ENCODE measurements around the gene TAL2.

The TAL2 gene

GRCh38 chr9:105662184-105663104, at the start of gene TAL2:
TAL2 (plus strand) TSS chr9:105662457; CDS start chr9:105662497, 40 bp downstream.
- no peak for DNase-seq (ENCODE audit: low spot score)

DNA sequence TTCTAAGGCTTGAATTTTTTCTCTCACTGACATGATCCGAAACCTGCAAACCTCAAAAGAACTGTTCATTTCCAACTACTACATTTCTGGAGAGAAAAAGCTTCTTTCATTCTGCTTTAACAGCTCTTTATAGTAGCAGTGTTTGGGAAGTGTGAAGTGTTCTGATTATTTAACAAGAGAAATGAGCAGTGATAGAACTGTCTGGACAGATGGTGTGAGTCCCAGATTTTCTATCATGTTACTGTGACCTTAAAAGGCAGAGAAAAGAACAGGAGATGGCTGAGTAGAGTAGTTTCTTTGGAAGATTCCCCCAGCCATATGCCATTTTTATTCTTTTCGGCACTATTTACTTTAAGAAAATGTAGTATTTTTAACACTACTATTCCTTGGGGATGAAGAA, 41.3 kb upstream of the TAL2 start:
- no peak for DNase-seq (ENCODE audit: low spot score)

DNA sequence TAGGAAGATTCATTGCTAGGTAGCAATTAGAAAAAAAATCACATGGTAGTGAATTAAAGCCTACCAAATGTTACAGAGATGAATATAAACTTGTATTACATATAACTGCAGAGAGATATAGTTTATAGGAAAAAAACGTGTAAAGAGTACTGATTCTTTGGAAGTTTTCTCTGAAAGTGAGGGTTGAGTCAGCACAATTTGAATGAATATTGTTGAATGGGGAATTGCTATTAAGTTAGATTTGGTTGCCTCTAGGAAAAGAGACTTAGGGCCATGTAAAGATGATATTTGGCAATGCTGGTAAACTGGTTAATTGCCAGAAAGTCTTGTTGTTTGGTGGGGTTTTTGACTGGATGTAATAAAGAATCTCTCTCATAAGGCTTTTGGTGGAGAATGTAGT, 37.2 kb upstream of the TAL2 start:
- DNase-seq (ENCODE audit: low spot score) = no peak

DNA sequence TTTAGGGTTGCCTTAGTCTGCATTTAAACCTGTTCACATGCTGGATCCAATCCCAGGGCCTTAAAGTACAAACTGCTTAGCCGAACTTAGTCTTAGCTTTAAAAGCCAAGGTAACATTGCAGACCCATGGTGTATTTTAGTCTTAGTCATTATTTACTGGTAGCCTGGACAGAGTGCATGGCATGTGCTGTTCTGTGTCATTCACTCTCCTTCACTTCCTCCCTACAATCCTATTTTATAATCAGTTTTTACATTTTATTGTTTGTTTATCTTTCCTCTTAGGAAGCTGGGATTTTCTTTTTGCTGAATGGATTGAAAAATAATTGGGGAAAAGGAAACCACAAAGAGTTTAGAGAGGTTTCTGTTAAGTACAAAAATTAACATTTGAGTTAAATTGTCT, 29.4 kb upstream of the TAL2 start:
- DNase-seq (ENCODE audit: low spot score) = no peak

GRCh38 chr9:105633411-105633810, 28.8 kb upstream of the TAL2 start:
- no peak for DNase-seq (ENCODE audit: low spot score)

DNA sequence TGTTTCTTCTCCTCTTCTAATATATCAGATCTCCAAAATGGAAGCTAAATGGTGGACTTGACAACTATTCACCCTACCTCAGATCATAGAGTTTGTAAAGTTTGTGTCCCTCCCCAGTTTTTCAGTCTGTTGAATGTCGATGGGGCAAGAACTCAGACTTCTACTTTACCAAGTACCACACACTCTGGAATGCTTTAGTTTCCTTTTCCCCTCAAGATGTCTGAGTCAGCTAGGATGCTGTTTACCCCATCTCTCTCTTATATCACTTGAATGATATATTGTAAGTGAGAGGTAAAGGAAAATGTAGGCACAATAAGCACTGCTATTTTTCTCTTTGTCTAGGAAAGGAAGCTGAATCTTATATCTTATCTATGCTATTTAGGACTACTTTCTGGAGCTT, 25.9 kb upstream of the TAL2 start:
- DNase-seq (ENCODE audit: low spot score) = no peak

DNA sequence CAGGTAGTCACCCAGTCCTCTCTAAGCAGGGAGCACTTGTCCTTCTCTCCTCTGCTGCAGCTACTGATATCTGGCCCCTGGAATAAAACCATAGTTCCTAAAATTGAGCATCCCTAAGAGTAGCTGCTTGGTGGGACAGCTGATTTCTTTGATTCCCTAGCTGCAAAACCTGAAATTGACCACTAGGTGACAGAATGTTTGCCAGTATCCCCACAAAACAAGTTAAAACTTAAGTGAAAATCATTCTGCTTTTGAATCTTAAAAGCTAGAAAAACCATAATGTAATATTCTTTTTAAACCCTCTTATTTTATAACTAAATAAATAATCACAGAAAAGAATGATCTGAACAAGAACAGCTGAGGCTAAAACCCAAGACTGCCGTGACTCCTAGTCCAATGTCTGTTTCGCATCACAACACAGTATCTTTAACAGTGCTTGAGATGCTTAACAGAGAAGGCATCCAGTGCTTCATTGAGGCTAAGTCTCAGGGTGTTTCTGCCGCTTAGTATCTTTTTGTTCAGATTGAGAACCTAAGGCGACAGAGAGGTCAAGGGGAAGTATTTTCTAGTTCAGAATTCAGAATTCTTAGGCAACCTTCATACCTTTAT, 24.4 kb upstream of the TAL2 start:
- DNase-seq (ENCODE audit: low spot score) = peak; percentile 8

DNA sequence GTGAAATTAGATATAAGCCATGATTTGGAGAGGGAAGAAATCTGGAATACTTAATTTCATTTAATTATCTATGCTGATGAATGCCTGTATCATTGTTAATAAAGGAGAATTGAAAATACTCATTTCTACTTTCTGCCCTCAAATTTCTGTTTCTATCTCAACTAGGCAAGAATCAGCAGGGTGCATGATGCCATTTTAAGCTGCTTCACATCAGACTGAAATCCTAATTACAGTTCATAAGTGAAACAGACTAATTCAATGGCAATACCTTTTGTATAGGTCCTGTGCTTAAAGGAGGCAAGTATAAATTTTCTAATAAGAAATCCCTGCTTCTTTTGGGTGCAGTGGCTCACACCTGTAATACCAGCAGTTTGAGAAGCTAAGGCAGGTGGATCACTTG, 22.3 kb upstream of the TAL2 start:
- DNase-seq (ENCODE audit: low spot score) = no peak

- DNase-seq (ENCODE audit: low spot score) = no peak
Measured at GRCh38 chr9:105643795-105644194, 18.5 kb upstream of the TAL2 start.

DNA sequence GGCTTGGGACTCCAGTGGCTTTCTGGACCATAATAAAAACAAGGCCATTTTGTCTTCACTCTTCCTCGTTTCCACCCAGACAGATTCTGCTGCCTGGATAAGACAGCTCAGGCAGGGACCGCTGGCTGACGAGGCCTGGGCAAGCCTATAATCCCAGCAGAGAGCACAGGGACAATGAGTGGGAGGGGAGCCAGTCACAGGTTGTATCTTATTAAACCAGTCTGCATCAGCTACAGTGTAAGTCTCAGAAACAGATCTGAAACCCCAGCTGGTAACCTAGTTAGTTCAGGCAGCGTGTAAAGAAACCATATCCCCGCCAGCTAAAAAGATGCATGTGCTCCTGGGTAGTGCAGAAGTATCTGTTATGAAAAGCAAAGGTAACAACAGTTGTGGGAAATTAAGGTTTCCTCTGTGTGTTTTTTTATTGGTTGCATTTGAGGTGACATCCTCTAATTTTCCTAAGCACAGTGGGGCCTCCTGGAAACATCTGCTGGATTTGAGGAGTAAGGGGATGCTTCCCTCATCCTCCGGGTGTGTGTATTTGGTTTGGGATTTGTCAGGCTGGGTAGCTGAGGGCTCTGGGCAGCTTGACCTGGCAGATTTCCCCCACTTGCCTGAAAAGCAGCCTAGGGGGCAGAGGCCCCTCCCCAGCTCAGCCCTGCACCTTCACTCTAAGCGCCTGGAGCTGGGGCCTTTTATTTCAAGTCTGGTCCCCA, 15.2 kb upstream of the TAL2 start:
- no peak for DNase-seq (ENCODE audit: low spot score)

GRCh38 chr9:105647595-105648349, 14.5 kb upstream of the TAL2 start:
- DNase-seq (ENCODE audit: low spot score) = no peak

GRCh38 chr9:105651806-105652205, 10.5 kb upstream of the TAL2 start:
- no peak for DNase-seq (ENCODE audit: low spot score)

GRCh38 chr9:105656131-105656921, 5.9 kb upstream of the TAL2 start:
- DNase-seq (ENCODE audit: low spot score) = peak; percentile 30

- no peak for DNase-seq (ENCODE audit: low spot score)
Measured at GRCh38 chr9:105658351-105658750, 3.9 kb upstream of the TAL2 start.

GRCh38 chr9:105661011-105661410, 1.2 kb upstream of the TAL2 start:
- no peak for DNase-seq (ENCODE audit: low spot score)

DNA sequence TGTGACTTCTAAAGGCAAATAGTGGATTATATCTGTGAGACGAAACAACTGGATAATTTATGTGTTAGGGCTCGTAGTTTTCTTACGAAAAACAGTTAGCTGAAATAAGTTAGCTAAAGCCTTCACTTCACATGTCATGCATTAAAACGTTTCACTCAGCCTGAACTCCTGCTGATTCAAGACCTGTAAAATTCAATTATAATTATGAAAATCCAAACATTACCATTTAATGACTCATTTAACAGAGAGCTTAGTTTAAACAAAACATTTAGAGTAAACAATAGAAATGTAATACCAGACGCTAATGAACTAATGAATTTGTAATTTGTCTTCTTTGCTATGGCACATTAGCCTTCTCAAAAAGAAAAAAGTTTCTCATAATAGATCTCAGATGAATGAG, 1.7 kb downstream of the TAL2 start:
- no peak for DNase-seq (ENCODE audit: low spot score)

DNA sequence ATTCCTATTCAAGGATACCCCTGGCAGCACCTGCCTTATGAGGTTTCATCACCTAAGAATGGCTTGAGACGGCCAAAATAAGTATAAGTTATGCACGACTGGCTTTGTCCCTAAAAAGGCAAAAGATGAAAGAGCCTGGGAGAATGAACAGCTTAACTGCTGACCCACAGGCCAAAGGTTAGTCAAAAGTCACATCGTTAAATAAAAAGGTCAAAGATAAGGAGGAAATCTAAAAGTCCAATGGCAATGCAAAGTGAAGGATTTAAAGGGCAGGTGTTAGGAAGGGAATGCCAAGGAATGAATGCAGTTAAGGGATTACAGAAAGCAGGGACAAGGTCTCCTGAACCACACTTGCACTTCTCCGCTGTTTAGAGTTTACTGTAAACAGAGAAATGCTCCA, 5.6 kb downstream of the TAL2 start:
- DNase-seq (ENCODE audit: low spot score) = no peak

DNA sequence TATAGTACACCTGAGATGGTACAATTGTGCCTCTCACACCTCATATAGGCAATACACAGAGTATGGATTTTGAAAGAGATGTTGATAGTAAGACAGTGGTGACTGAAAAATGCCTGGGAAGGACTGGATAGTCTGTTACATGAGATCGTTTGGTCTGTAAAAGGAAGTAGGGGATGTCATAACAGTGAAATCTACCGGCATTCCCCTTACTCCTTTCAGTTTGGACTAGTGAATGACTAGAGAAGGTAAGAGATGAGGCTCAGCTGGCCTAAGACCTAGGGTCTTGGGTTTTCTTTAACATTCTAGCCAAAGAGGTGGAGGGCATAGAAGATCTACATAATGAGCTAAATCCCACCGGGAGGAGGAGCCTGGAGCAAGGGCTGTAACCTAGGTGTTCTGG, 8.1 kb downstream of the TAL2 start:
- no peak for DNase-seq (ENCODE audit: low spot score)

- no peak for DNase-seq (ENCODE audit: low spot score)
Measured at GRCh38 chr9:105670775-105671174, 8.5 kb downstream of the TAL2 start.

DNA sequence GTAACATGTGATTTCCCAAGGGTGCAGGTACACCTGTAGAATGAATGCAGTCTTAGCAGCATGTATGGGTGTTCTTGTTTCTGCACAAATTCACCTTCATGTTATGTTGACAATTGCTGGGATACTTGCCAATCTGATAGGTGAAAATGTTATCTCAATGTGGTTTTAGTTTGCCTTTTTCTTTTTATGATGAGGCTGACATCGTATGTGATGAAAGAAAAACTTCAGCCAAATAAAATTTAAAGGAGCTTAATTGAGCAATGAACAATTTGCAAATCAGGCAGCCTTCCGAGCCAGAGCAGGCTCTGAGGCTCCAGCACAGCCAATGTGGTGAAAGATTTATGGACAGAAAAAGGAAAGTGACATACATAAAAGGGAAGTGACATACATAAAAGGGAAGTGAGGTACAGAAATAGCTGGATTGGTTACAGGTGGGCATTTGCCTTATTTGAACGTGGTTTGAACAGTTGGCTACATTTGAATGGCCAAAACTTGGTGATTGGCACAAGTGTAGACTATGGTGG, 10.5 kb downstream of the TAL2 start:
- no peak for DNase-seq (ENCODE audit: low spot score)

DNA sequence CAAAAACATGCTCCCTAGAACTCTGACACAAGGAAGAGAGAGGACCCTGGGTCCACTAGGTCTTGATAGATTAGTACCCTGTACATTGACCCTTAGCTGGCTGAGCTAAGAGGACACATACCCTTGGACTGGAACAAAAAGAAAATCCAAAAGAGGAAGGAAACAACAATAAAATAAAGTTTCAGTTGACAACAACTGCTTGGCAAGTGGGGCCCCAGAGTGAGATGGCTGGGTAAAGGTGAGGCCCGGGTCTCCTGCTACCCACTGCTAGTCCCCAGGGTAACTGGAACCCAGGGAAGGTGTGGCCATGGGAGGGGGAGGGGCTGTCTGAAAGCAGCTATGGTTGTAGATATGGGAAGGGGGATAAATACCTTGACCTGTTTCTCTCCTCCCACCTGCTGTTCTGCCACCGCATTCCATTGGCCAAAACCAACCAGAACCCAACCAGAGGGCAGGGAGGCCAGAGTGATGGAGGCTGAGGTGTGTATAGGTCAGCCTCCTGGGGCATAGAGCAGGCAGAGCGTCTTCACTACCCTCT, 11.7 kb downstream of the TAL2 start:
- DNase-seq (ENCODE audit: low spot score) = no peak
